Kidney capillary endothelial cell (primary cell): ENCODE measurements around the gene ZNF785.
"Not testable (repeated sequence)": the region's sequence is repeated elsewhere in the genome, so short reads cannot be mapped to it uniquely, and the experiment has no call there.

Experiments used
- DNase-seq: peaks from one replicate; pipeline ENCODE4 v3.0.0-alpha.2; 2018; ENCODE audit warnings: low spot score

Gene ZNF785

DNA sequence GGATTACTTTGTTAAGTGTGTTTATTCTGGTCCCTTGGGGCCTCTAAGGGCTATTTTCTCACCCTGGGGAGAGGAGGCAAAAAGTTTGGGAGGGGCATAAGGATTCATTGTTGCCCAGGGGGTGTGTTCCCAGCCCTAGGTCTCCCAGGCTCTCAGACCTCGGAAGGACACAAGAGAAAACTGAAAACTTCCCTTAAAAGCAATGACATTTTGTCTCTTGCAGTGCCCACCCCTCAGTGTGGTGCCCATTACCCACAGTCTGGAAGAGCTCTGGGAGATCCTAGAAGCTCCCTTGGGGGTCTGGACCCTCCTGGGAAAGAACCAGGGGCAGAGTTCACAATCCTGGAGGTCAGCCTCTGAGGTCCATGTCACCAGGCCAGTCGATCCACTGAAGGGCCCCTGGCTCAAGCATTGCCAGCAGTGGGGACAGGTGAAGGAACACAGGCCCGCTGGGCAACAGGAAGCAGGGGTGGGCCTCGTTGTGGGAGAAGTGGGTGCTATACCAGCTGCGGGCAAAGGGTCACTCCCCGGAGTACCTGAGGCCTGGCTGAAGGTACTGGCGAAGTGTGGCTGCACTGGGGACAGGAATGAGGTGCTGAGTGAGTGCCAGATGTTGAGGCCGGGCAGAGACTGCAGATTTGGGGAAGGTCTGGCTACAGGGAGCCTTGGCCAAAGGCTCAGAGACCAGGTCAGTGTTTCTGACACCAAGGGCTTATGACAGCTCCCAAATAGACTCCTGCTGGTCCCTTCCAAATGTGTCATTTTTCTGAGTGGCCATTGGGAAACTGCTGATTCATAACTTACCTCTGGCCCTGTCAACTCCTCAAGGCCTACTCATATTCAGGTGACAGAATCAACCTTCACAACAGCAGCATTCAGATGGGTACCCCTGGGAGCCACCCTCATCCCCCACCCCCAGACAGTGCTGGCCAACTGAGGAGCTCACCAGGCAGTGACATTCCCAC, 46.2 kb downstream of the ZNF785 start:
- DNase-seq: no peak

DNA sequence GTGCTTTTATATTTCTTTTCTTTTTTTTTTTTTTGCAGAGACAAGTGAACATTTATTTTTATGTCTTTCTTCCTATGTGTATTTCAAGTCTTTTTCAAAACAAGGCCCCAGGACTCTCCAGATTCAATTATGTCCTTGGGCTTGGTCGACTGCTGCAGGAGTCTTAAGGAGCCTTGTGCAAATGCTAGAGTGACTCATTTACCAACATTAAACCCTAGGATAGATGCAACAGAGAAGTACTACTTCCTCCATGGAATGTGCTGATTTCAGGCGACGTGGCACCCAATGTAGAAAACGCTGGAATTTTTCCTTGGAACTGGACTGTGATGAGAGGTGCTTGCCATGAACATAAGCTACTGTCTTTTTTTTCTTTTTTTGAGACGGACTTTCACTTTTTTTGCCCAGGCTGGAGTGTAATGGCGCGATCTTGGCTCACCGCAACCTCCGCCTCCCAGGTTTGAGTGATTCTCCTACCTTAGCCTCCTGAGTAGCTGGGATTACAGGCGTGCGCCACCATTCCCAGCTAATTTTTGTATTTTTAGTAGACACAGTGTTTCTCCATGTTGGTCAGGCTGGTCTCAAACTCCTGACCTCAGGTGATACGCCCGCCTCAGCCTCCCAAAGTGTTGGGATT, 49.0 kb downstream of the ZNF785 start:
- not testable (repeated sequence) for DNase-seq

DNA sequence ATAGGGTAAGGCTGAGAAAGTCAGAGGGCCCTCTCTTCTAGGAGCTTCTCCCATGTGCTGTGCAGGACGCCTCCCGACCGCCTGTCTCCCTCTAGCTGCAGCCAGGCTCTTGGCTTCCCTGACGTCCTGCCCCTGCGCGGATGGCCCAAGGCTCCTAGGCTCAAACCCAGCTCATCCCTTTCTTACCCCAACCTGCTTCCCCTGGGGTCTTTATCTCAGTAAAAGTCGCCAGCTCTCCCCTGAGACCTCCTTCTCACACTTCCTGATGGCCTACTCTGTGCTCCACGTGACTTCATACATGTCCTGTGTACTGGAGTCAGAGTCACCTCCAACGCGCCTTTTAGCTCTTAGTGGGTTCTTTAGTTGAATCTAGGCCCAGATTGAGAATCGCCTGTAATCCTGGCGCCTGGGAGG, 49.7 kb downstream of the ZNF785 start:
- DNase-seq: peak; percentile 62

DNA sequence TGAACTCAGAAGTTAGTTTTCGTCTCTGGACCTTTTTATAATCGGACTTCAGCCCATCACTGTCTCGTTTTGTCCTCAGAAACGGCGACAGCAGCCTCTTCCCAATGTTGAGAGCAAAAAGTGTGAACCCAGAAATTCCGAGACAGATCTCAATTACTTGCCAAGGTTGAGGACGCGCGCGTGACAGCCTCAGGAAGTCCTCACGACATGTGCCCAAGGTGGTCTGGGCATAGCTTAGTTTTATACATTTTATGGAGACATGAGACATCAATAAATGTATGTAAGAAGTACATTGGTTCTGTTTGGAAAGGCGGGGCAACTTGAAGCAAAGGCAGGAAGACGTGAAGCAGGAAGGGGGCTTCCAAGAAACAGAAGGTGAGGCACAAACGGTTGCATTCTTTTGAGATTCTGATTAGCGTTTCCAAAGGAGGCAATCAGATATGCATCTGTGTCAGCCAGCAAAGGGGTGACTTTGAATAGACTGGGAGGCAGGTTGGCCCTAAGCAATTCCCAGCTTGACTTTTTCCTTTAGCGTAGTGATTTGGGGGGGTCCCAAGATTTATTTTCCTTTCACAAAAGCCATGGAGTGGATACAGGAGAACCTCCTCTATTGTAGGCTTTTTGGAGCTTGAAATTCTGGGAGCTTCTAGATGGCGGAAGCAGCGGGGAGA, 50.3 kb downstream of the ZNF785 start:
- DNase-seq: no peak

DNA sequence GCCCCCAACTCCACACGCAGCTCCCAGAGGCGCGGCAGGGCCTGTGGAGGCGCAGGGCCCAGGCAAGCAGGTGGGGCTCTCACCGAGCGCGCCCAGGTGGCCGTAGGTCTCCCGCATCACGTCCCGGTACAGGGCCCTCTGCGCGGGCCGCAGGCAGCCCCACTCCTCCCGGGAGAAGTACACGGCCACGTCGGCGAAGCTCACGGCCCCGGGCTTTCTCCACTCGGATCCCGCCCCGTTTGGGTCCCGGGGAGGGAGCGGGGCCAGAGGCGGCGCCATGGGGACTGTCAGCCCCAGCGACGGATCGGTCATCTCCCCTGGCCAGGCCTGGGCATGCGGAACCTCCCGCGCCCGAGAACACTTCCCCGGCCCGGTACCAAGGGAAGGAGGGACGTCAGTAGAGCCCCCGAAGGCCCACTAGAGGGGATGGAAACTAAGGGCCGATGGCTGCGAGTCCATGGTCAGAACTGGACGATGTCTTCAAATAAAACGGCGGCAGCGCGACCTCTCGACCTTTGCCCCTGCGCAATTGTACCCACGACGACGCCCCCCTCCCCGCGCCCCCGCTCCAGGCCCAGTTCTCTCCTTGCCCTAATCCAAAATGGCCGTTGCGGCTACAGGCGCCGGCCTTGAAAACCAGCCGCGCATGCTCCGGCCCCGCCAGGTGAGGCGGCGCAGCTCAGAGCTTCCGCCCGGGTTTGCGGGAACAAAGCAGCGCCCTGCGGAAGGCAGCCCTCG, 51.0 kb downstream of the ZNF785 start, which contains the start of gene ZNF747:
TSS of gene ZNF747 (minus strand) at position 491 of the 738 bp plus-strand sequence. CDS start at position 312, 179 bp downstream.
- peak; percentile 69 for DNase-seq

DNA sequence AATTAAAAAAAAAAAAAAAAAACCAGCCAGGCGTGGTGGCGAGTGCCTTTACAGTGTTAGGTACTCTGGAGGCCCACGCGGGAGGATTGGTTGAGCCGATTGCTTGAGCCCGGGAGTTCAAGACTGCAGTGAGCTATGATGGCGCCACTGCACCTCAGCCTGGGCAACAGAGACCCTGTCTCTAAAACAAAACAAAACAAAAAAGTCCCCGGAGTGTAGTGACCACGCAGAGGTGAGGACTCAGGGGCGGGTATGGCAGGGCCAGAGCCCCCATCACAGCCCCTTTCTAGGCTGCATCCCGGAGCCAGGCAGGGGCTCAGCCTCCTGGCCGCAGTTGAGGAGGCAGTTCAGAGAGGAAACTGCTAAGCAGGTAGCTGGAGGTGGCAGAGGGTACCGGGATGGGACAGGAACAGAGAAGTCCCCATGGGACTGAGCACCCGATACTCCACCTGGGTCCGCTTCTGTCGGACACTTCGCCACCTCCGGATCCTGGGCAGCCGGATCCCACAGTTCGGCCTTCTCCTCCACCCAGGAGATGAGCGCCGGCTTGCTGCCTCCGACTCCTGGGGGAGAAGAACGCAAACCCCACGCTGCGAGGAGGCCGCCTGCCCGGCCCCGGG, 51.6 kb downstream of the ZNF785 start:
- no peak for DNase-seq

DNA sequence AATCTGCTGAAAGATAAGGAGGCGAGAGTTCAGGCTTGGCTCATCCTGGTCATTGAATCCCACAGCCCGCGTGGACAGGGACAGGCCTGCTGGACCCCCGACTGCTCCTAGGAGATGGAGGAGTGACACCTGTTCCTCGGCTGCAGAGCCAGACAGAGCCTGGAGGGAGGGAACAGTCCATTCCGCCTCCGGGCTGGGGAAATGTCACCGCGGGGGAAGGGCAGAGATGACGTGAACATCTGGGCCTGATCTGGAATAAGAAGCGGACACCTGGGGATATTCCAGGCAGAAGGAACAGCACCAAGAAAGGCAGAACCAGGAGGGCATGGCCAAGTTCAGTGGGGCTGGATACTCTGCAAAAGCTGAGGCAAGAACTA, 52.4 kb downstream of the ZNF785 start:
- DNase-seq: no peak

DNA sequence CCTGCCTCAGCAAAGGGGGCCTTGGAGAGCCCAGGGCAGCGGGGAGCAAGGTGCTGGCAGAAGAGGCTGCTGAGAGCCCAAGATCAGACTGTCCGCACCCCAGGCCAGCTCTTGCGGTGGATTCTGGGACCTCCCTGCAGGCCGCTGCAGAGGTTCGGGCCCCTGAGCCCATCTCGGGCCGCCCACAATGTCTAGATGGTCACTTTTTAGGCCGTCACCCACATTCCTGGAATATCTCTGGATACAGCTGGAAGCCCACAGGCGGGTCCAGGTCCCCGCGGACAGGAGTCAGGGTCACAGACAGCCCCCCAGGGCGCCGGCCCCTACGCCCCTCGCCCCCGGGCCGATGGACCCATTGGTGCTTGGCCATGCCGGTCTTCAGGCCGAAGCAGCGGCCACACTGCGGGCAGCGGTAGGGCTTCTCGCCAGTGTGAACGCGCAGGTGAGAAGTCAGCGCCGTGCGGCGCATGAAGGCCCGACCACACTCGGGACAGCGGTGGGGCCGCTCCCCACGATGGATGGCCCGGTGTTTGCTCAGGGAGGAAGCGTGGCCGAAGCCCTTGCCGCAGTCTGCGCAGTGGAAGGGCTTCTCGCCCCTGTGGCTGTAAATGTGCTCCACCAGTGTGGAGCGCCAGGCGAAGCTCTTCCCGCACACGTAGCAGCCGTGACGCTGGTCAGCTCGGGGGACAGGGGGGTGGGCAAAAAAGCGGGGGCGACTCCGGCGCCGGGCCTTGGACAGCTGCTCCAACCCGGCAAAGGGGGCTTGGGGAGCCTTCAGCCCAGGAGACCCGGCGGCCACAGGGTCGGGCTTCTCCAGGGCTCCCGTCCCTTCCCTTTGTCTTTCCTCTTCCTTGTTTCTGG, 53.0 kb downstream of the ZNF785 start:
- DNase-seq: no peak
